ENCODE measurements around the gene POU3F3.

The POU3F3 gene

GRCh38 chr2:104849618-104850141 lies 4.2 kb upstream of the POU3F3 start:
- TF ChIP-seq EZH2 (IDR thresholded peaks at IDR 0.05) = peak; percentile 61
- no peak for TF ChIP-seq POLR2AphosphoS5 (IDR thresholded peaks at IDR 0.05; ENCODE audit: borderline replicate concordance, low read depth, low read length)
- Histone ChIP-seq H3K4me3 (no peak overlapping the region), H3K9me3 (ENCODE audit: low read depth, low read length) (no peaks in the 10 kb centered on the region), H3K9ac (ENCODE audit: insufficient read length) (no peak overlapping the region), H3K36me3 (ENCODE audit: insufficient read depth, low read length) (no peaks in the 10 kb centered on the region), H3K27ac (no peak overlapping the region)
- DNase-seq (ENCODE audit: low read depth, low spot score) = no peak

GRCh38 chr2:104850361-104851290 lies 3.3 kb upstream of the POU3F3 start:
- TF ChIP-seq FOXP2 (optimal IDR thresholded peaks at IDR 0.05; ENCODE audit: control extremely low read depth, extremely low read length, insufficient read depth) = no peak
- TF ChIP-seq POLR2AphosphoS5 (IDR thresholded peaks at IDR 0.05; ENCODE audit: borderline replicate concordance, low read depth, low read length) = no peak
- TF ChIP-seq EZH2 (IDR thresholded peaks at IDR 0.05) = no peak
- no peak for DNase-seq (ENCODE audit: low read depth, low spot score)
- H3K9ac ChIP-seq (ENCODE audit: insufficient read length) = no peak overlapping the region
- no peak overlapping the region for H3K4me3 ChIP-seq
- H3K36me3 ChIP-seq (ENCODE audit: insufficient read depth, low read length) = no peaks in the 10 kb centered on the region
- no peaks in the 10 kb centered on the region for H3K9me3 ChIP-seq (ENCODE audit: low read depth, low read length)
- H3K27ac ChIP-seq = no peak overlapping the region

- TF ChIP-seq EZH2 (IDR thresholded peaks at IDR 0.05) = no peak
- TF ChIP-seq FOXP2 (optimal IDR thresholded peaks at IDR 0.05; ENCODE audit: control extremely low read depth, extremely low read length, insufficient read depth) = no peak
- no peak for TF ChIP-seq POLR2AphosphoS5 (IDR thresholded peaks at IDR 0.05; ENCODE audit: borderline replicate concordance, low read depth, low read length)
- H3K27ac ChIP-seq = no peak overlapping the region
- H3K36me3 ChIP-seq (ENCODE audit: insufficient read depth, low read length) = no peaks in the 10 kb centered on the region
- H3K9ac ChIP-seq (ENCODE audit: insufficient read length) = no peak overlapping the region
- H3K9me3 ChIP-seq (ENCODE audit: low read depth, low read length) = no peaks in the 10 kb centered on the region
- peak overlapping the region; percentile 81 for H3K4me3 ChIP-seq
- DNase-seq (ENCODE audit: low read depth, low spot score) = no peak
These were observed 2.4 kb upstream of the POU3F3 start for GRCh38 chr2:104851291-104852089.

GRCh38 chr2:104852090-104852666 lies 1.7 kb upstream of the POU3F3 start:
- no peaks in the 10 kb centered on the region for H3K36me3 ChIP-seq (ENCODE audit: insufficient read depth, low read length)
- DNase-seq (ENCODE audit: low read depth, low spot score) = no peak
- TF ChIP-seq EZH2 (IDR thresholded peaks at IDR 0.05) = peak; percentile 92
- TF ChIP-seq FOXP2 (optimal IDR thresholded peaks at IDR 0.05; ENCODE audit: control extremely low read depth, extremely low read length, insufficient read depth) = no peak
- H3K4me3 ChIP-seq = peak overlapping the region; percentile 81
- H3K9ac ChIP-seq (ENCODE audit: insufficient read length) = no peak overlapping the region
- H3K27ac ChIP-seq = no peak overlapping the region
- H3K9me3 ChIP-seq (ENCODE audit: low read depth, low read length) = no peaks in the 10 kb centered on the region

- Histone ChIP-seq H3K27ac (no peak overlapping the region), H3K9me3 (ENCODE audit: low read depth, low read length) (no peaks in the 10 kb centered on the region), H3K9ac (ENCODE audit: insufficient read length) (no peak overlapping the region), H3K4me3 (peak overlapping the region; percentile 81), H3K36me3 (ENCODE audit: insufficient read depth, low read length) (no peaks in the 10 kb centered on the region)
- TF ChIP-seq FOXP2 (optimal IDR thresholded peaks at IDR 0.05; ENCODE audit: control extremely low read depth, extremely low read length, insufficient read depth) (no peak), EZH2 (IDR thresholded peaks at IDR 0.05) (peak; percentile 79), POLR2AphosphoS5 (IDR thresholded peaks at IDR 0.05; ENCODE audit: borderline replicate concordance, low read depth, low read length) (no peak)
- DNase-seq (ENCODE audit: low read depth, low spot score) = no peak
These were observed 744 bp downstream of the POU3F3 start for GRCh38 chr2:104854498-104855220.

- Histone ChIP-seq H3K9me3 (ENCODE audit: low read depth, low read length) (no peaks in the 10 kb centered on the region), H3K27ac (no peak overlapping the region), H3K4me3 (peak overlapping the region; percentile 81), H3K9ac (ENCODE audit: insufficient read length) (no peak overlapping the region), H3K36me3 (ENCODE audit: insufficient read depth, low read length) (no peaks in the 10 kb centered on the region)
- TF ChIP-seq EZH2 (IDR thresholded peaks at IDR 0.05) (no peak), FOXP2 (optimal IDR thresholded peaks at IDR 0.05; ENCODE audit: control extremely low read depth, extremely low read length, insufficient read depth) (no peak), POLR2AphosphoS5 (IDR thresholded peaks at IDR 0.05; ENCODE audit: borderline replicate concordance, low read depth, low read length) (no peak)
- DNase-seq (ENCODE audit: low read depth, low spot score) = no peak
These were observed 1.5 kb downstream of the POU3F3 start for GRCh38 chr2:104855221-104856085.

Data from SK-N-MC (cell line).